OCI-LY7 (cell line): Measurements from ENCODE around the gene NEDD9. TPM values are rescaled to one million over a fixed set of nuclear protein-coding genes. Genes with fewer than 3 reads are reported as not detected.

ENCODE experiments used
- BruUV-seq: library from RNA; stranded (reverse); fragments of 400-500 nt; replicated peaks from 2 replicates; lab custom pipeline; 2021; lab: Mats Ljungman, UMichigan
- CTCF ChIA-PET: fragments of 300-600 bp; sonication (Branson Sonifier 250); formaldehyde crosslinking; loops from one replicate; lab custom pipeline; 2022; ENCODE audit warnings: antibody characterized with exemption; ENCODE audit not compliant: unreplicated experiment; lab: Charles Lee
- POLR2A ChIA-PET: fragments of 300-600 bp; sonication (Branson Sonifier 250); formaldehyde crosslinking; loops from one replicate; lab custom pipeline; 2022; ENCODE audit warnings: antibody characterized with exemption; lab: Charles Lee
- DNase-seq: peaks from one replicate; pipeline ENCODE4 v3.0.0-alpha.2; 2015; ENCODE audit warnings: low spot score
- H2AFZ ChIP-seq: fragments of 200-600 bp; sonication (generic), shearing (Covaris generic); 2 replicates; pipeline ENCODE4 v1.6.1; 2014; ENCODE audit warnings: mild to moderate bottlenecking, antibody characterized with exemption, low read length, moderate library complexity
- H3K27ac ChIP-seq: fragments of 200-600 bp; sonication (generic); 2 replicates; pipeline ENCODE4 v1.5.1; 2014; ENCODE audit warnings: mixed run types, low read depth, mild to moderate bottlenecking, moderate library complexity, low read length, inconsistent platforms; ENCODE audit not compliant: poor library complexity, severe bottlenecking
- H3K36me3 ChIP-seq: fragments of 200-600 bp; sonication (generic); 2 replicates; pipeline ENCODE4 v1.6.1; 2014; ENCODE audit warnings: mild to moderate bottlenecking, antibody characterized with exemption, low read length, moderate library complexity, mixed read lengths; ENCODE audit not compliant: insufficient read depth
- H3K4me1 ChIP-seq: fragments of 200-600 bp; sonication (generic); 2 replicates; pipeline ENCODE4 v1.5.1; 2014; ENCODE audit warnings: mild to moderate bottlenecking, low read length; ENCODE audit not compliant: insufficient read depth, poor library complexity, severe bottlenecking
- H3K4me2 ChIP-seq: fragments of 200-600 bp; sonication (generic); 2 replicates; pipeline ENCODE4 v1.6.1; 2014; ENCODE audit warnings: mild to moderate bottlenecking, low read length
- H3K4me3 ChIP-seq: fragments of 200-600 bp; sonication (generic); 2 replicates; pipeline ENCODE4 v1.5.1; 2014; ENCODE audit warnings: mild to moderate bottlenecking, low read depth, low read length; ENCODE audit not compliant: poor library complexity, severe bottlenecking
- H3K79me2 ChIP-seq: fragments of 200-600 bp; sonication (generic); 2 replicates; pipeline ENCODE4 v1.6.1; 2016; ENCODE audit warnings: low read depth, mild to moderate bottlenecking, low read length, moderate library complexity, mixed read lengths; ENCODE audit not compliant: insufficient read depth
- H3K9me2 ChIP-seq: fragments of 200-600 bp; sonication (generic); 2 replicates; pipeline ENCODE4 v1.6.1; 2016; ENCODE audit warnings: mild to moderate bottlenecking, low read length, mixed read lengths; ENCODE audit not compliant: insufficient read depth
- H3K9me3 ChIP-seq: fragments of 200-600 bp; sonication (generic); 2 replicates; pipeline ENCODE4 v1.6.1; 2014; ENCODE audit warnings: mild to moderate bottlenecking, mixed run types, low read length, mixed read lengths
- H4K20me1 ChIP-seq: fragments of 200-600 bp; sonication (generic); 2 replicates; pipeline ENCODE4 v1.6.1; 2014; ENCODE audit warnings: mild to moderate bottlenecking, antibody characterized with exemption, low read length, moderate library complexity, mixed read lengths; ENCODE audit not compliant: insufficient read depth
- CTCF ChIP-seq: fragments of 200-600 bp; sonication (generic); conservative IDR thresholded peaks from 2 replicates; pipeline ENCODE4 v1.5.1; 2014; ENCODE audit warnings: mild to moderate bottlenecking, antibody characterized with exemption, low read length, moderate library complexity, mixed read lengths
- EZH2phosphoT487 ChIP-seq: fragments of 200-600 bp; sonication (generic); IDR thresholded peaks from 2 replicates; pipeline ENCODE4 v1.6.1; 2018; ENCODE audit warnings: low read depth, borderline replicate concordance, mild to moderate bottlenecking, mixed run types, antibody characterized with exemption, low read length, moderate library complexity, mixed read lengths
- intact Hi-C: fragments of 100-400 bp; cut with micrococcal nuclease; formaldehyde crosslinking; loops from one replicate; pipeline ENCODE4 v1.10.0; 2022; ENCODE audit not compliant: unreplicated experiment
- total RNA-seq, 2 experiments: library from RNA; depleted of rRNA in 1 of 2; stranded (reverse); fragments of >200 nt in 1 of 2; shearing (Covaris generic) in 1 of 2; gene quantifications; 2 replicates each; pipeline ENCODE4 v1.2.3, GENCODE V29; 2014 to 2022

NEDD9 gene
- total RNA-seq, 2 experiments from 2014 or later: 13.0 to 41.6 TPM

GRCh38 chr6:11236076-11236750 is 3.7 kb upstream of the NEDD9 start:
- DNase-seq: no peak
- ChIA-PET POLR2A (interaction anchor here (0.6 kb wide), 1 partner anchor 33 kb away, joined by 3 read pairs; no protein-coding TSS in a partner anchor), CTCF (no interaction called here)
- H3K4me1 ChIP-seq: peaks cover 13% of the 10 kb centered on the region
- H3K79me2 ChIP-seq: no peaks in the 10 kb centered on the region
- H3K9me2 ChIP-seq: no peaks in the 10 kb centered on the region
- H3K27ac ChIP-seq: no peak overlapping the region
- no TSS peak for BruUV-seq
- intact Hi-C loops: no loop called here
- H2AFZ ChIP-seq: no peak overlapping the region
- H3K9me3 ChIP-seq: no peaks in the 10 kb centered on the region
- no peak overlapping the region for H3K4me3 ChIP-seq
- no peaks in the 10 kb centered on the region for H3K36me3 ChIP-seq
- peaks cover 9% of the 10 kb centered on the region; the same call in 1 of the 2 replicates for H4K20me1 ChIP-seq
- H3K4me2 ChIP-seq: no peak overlapping the region
- TF ChIP-seq CTCF (no peak), EZH2phosphoT487 (no peak)

GRCh38 chr6:11235062-11235461 is 2.6 kb upstream of the NEDD9 start:
- no peak overlapping the region for H2AFZ ChIP-seq
- BruUV-seq: no TSS peak
- ChIA-PET CTCF (no interaction called here), POLR2A (interaction anchor here (0.7 kb wide), 1 partner anchor 251 kb away, joined by 6 read pairs; no protein-coding TSS in a partner anchor)
- TF ChIP-seq EZH2phosphoT487: no peak
- no peak for TF ChIP-seq CTCF
- H3K79me2 ChIP-seq: no peaks in the 10 kb centered on the region
- H4K20me1 ChIP-seq: peaks cover 9% of the 10 kb centered on the region; the same call in 1 of the 2 replicates
- H3K9me3 ChIP-seq: no peaks in the 10 kb centered on the region
- no peak overlapping the region for H3K4me3 ChIP-seq
- H3K9me2 ChIP-seq: no peaks in the 10 kb centered on the region
- no peaks in the 10 kb centered on the region for H3K36me3 ChIP-seq
- H3K27ac ChIP-seq: no peak overlapping the region
- H3K4me2 ChIP-seq: no peak overlapping the region
- H3K4me1 ChIP-seq: peaks cover 13% of the 10 kb centered on the region
- intact Hi-C loops: no loop called here
- no peak for DNase-seq
